ENCODE data around the gene CUX1.

DNA sequence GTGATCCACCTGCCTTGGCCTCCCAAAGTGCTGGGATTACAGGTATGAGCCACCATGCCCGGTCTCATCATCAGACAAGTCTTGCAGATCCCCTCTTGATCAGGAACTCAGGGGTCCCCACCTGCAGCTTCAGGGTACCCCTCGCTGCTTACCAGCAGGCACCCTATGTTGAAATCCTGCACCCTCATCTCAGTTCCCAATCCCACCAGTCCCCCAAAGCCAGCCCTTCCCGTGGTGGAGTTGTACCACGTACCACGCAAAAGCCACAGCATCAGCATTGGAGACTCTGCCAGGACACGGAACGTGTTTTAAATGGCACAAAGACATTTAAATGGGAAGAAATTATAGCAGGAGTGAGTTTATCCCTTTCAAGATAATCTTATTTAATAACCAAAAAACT lies 202.0 kb downstream of the CUX1 start:
- TF ChIP-seq, protein P1, sequence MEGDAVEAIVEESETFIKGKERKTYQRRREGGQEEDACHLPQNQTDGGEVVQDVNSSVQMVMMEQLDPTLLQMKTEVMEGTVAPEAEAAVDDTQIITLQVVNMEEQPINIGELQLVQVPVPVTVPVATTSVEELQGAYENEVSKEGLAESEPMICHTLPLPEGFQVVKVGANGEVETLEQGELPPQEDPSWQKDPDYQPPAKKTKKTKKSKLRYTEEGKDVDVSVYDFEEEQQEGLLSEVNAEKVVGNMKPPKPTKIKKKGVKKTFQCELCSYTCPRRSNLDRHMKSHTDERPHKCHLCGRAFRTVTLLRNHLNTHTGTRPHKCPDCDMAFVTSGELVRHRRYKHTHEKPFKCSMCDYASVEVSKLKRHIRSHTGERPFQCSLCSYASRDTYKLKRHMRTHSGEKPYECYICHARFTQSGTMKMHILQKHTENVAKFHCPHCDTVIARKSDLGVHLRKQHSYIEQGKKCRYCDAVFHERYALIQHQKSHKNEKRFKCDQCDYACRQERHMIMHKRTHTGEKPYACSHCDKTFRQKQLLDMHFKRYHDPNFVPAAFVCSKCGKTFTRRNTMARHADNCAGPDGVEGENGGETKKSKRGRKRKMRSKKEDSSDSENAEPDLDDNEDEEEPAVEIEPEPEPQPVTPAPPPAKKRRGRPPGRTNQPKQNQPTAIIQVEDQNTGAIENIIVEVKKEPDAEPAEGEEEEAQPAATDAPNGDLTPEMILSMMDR (IDR thresholded peaks at IDR 0.05; ENCODE audit: low read depth, low read length, poor library complexity, severe bottlenecking): no peak
- TF ChIP-seq EZH2phosphoT487 (IDR thresholded peaks at IDR 0.05; ENCODE audit: borderline replicate concordance, low read length): no peak
